ENCODE data around the gene ERFE.

Gene ERFE

DNA sequence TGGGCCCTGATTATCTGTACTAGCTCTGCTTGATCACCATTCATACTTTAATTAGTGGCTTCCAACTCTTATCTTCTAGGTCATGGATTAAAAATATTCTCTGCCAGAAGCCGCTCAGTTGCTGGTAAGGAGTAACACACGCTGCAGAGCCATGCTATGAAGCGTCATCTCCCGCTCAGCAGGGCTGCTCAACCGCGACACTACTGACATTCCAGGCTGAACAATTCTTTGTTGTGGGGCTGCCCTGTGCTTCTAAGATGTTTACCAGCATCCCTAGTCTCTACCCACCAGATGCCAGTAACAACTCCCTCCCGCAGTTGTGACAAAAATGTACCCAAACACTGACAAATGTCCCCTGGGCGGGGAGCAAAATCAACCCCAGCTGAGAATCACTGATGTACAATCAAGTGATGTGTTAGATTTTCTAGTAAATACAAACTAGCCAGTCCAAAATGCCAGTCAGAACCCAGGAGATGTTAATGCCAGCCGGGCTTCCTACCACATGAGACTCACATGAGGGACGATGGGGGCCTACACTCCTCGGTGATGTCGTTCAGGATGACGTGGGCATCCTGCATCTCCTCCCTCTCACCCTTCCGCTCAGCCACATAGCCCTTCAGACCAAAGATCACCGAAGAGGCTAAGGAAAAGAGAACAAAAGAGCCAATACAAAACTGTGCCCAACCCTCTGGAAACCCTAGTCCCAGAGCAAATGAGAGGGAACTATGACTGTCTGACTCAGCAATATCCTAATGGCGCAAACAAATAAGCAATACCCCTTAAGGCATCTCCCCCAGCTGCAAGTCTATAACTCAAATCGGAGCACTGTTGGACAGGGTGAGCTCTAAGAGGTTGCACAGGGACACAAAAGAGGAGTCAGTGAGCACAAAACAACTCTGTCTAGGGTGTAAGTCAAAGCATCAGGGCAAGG, 29.1 kb downstream of the ERFE start:
- Histone ChIP-seq H3K36me3 (ENCODE audit: control insufficient read depth in 1 of 2, insufficient read depth in 2 of 2, low read length in 2 of 2) (peaks cover 46 to 84% of the 10 kb centered on the region in 2 donors), H3K4me3 (ENCODE audit: low read depth in 1 of 2, low read length in 2 of 2) (no peak overlapping the region), H3K27ac (ENCODE audit: low read depth, low read length) (no peak overlapping the region), H3K9me3 (ENCODE audit: control insufficient read depth in 1 of 2, low read length in 2 of 2) (no peaks in the 10 kb centered on the region), H3K9ac (ENCODE audit: low read depth in 1 of 2, low read length in 2 of 2) (no peak overlapping the region), H3K27me3 (ENCODE audit: control insufficient read depth in 1 of 2, insufficient read depth in 2 of 2, low read length in 2 of 2) (no peaks in the 10 kb centered on the region), H3K4me1 (ENCODE audit: control insufficient read depth in 1 of 2, insufficient read depth in 2 of 2, low read length in 2 of 2) (no peaks in the 10 kb centered on the region)

DNA sequence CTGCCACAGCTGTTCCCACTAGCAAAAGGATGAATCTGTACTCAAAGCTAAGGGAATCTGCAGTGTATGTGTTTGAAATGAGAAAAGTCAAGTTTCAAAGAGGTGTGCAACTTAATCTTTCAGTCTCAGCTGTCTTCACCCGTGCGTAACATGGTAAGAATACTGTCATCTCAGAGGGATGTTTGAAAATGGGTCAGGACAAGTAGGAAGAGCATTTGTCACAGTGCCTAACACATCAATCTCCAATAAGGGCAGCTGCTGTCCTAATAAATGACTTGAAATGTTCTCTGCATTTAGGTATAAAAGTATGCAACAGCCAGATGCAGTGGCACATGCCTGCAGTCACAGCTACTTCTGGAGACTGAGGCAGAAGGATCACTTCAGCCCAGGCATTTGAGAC, 31.7 kb downstream of the ERFE start:
- Histone ChIP-seq H3K27me3 (ENCODE audit: control insufficient read depth in 1 of 2, insufficient read depth in 2 of 2, low read length in 2 of 2) (no peaks in the 10 kb centered on the region), H3K9me3 (ENCODE audit: control insufficient read depth in 1 of 2, low read length in 2 of 2) (no peaks in the 10 kb centered on the region), H3K36me3 (ENCODE audit: control insufficient read depth in 1 of 2, insufficient read depth in 2 of 2, low read length in 2 of 2) (peaks cover 44 to 76% of the 10 kb centered on the region in 2 donors), H3K9ac (ENCODE audit: low read depth in 1 of 2, low read length in 2 of 2) (no peak overlapping the region), H3K4me3 (ENCODE audit: low read depth in 1 of 2, low read length in 2 of 2) (no peak overlapping the region), H3K27ac (ENCODE audit: low read depth, low read length) (no peak overlapping the region), H3K4me1 (ENCODE audit: control insufficient read depth in 1 of 2, insufficient read depth in 2 of 2, low read length in 2 of 2) (no peaks in the 10 kb centered on the region)

- Histone ChIP-seq H3K4me1 (ENCODE audit: control insufficient read depth in 1 of 2, insufficient read depth in 2 of 2, low read length in 2 of 2) (peaks cover 27 to 31% of the 10 kb centered on the region in 2 donors), H3K9ac (ENCODE audit: low read depth in 1 of 2, low read length in 2 of 2) (peak overlapping the region; percentile 65 to 70), H3K4me3 (ENCODE audit: low read depth in 1 of 2, low read length in 2 of 2) (peak overlapping the region; percentile 77 to 82), H3K27me3 (ENCODE audit: control insufficient read depth in 1 of 2, insufficient read depth in 2 of 2, low read length in 2 of 2) (no peaks in the 10 kb centered on the region), H3K36me3 (ENCODE audit: control insufficient read depth in 1 of 2, insufficient read depth in 2 of 2, low read length in 2 of 2) (no peaks in the 10 kb centered on the region), H3K27ac (ENCODE audit: low read depth, low read length) (peak overlapping the region; percentile 76), H3K9me3 (ENCODE audit: control insufficient read depth in 1 of 2, low read length in 2 of 2) (no peaks in the 10 kb centered on the region)
Observed at GRCh38 chr2:238202326-238203093, 43.7 kb downstream of the ERFE start.

DNA sequence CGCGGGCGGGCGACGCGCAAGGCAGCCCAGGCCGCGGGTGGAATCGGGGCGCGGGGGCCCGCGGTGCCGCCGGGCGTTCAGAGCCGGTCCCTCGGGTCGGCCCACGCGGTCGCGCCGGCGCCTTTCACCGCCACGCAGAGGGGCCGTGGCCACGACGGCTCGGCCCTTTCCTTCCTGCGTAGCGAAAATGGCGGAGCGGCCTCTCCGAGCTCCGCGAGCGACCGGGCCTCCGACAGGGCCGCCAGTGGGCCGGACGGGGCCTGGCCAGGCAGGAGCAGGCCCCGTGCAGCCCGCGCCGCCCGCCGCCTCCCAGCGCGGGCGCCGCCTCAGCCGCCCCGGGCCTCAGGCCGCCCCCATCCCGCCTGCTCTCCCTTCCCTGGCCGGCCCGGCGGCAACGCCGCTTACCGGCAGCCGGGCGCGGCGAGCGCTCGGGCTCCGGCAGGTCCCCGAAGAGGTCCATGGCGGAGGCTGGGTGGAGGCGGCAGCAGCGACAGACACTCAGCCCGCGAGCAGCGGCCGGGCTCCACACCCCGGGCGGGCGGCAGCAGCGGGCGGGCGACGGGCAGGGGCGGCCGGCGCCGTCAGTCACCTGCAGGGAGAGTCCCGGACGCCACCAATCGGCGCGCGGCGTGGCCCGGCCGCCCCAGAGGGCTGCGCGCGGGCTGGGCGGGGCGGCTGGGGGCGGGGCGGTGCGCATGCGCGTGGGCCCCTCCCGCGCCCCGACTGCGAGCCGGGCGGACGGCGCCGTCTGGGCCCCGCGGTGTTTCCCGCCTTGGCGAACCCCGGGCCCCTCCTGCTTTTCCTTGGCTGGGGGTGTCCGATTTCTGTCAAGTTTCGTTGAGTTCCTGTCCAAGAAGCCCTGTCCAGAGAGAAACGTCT, 44.6 kb downstream of the ERFE start, which contains the start of gene ILKAP:
ILKAP (minus strand) TSS at position 602 of the 879 bp plus-strand sequence; CDS start at position 460, 142 bp downstream.
- no peaks in the 10 kb centered on the region for H3K36me3 ChIP-seq (ENCODE audit: control insufficient read depth in 1 of 2, insufficient read depth in 2 of 2, low read length in 2 of 2)
- H3K4me1 ChIP-seq (ENCODE audit: control insufficient read depth in 1 of 2, insufficient read depth in 2 of 2, low read length in 2 of 2): peaks cover 27% of the 10 kb centered on the region in 2 donors
- H3K4me3 ChIP-seq (ENCODE audit: low read depth in 1 of 2, low read length in 2 of 2): peak within 1 kb of the TSS; percentile 77 to 82
- no peaks in the 10 kb centered on the region for H3K9me3 ChIP-seq (ENCODE audit: control insufficient read depth in 1 of 2, low read length in 2 of 2)
- H3K27me3 ChIP-seq (ENCODE audit: control insufficient read depth in 1 of 2, insufficient read depth in 2 of 2, low read length in 2 of 2): no peaks in the 10 kb centered on the region
- peak within 1 kb of the TSS; percentile 70 to 78 for H3K9ac ChIP-seq (ENCODE audit: low read depth in 1 of 2, low read length in 2 of 2)
- H3K27ac ChIP-seq (ENCODE audit: low read depth, low read length): peak within 1 kb of the TSS; percentile 76

DNA sequence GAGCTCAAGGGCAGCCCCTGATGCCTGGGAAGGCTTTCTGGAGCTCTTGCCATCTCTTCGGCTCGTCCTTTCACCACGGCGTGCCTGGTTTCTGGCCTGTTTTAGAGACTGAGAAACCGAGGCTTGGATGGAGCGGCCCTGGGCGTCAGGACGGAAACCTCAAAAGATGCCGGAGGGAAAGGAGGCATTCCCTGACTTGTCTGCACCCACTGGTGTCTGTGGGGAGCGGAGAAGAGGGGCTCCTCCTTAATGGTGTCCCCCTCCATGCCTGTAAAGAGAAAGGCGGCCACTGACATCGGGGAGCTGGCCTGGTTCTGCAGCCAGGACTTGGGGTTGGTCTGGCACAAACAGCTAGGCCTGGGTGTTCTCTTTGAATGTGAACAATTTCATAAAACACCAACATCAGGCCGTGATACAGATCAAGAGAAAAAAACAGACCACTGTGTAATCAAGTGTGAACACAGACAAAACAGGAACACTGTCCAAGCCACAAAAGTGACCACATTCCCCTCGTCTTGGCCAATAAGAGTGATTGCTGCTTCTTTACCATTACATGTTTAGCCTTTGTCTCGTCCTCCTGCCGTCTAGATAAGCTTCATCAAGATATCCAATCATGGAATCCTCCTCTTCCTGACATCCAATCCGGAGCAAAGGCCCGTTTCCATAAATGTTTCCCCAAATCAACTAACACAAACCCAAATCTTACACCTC, 45.4 kb downstream of the ERFE start:
- Histone ChIP-seq H3K9ac (ENCODE audit: low read depth in 1 of 2, low read length in 2 of 2) (peak overlapping the region; percentile 55 to 78), H3K4me3 (ENCODE audit: low read depth in 1 of 2, low read length in 2 of 2) (peak overlapping the region; percentile 58 to 73), H3K27me3 (ENCODE audit: control insufficient read depth in 1 of 2, insufficient read depth in 2 of 2, low read length in 2 of 2) (no peaks in the 10 kb centered on the region), H3K9me3 (ENCODE audit: control insufficient read depth in 1 of 2, low read length in 2 of 2) (no peaks in the 10 kb centered on the region), H3K27ac (ENCODE audit: low read depth, low read length) (peak overlapping the region; percentile 63), H3K4me1 (ENCODE audit: control insufficient read depth in 1 of 2, insufficient read depth in 2 of 2, low read length in 2 of 2) (peaks cover 24 to 27% of the 10 kb centered on the region in 2 donors), H3K36me3 (ENCODE audit: control insufficient read depth in 1 of 2, insufficient read depth in 2 of 2, low read length in 2 of 2) (no peaks in the 10 kb centered on the region)

DNA sequence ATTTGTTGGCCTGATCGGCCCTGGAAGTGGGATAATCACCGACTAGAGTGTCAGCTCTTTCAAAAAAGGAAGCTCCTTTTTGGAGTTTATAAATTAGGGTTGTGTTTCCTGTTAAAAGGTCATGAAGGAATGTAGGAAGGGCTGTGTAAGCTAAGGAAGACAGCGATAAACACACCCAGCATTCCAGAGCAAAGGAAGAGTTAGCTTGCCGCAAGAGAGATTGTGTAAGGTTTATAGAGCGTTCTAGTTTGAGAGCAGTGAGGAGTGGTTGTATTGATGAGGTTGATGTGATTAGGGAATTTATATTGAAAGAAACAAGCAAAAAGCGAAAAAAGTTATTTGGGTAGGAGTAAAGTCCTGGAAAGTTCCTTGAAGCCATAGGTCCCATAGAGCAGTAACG, 48.2 kb downstream of the ERFE start:
- peaks cover 0 to 9% of the 10 kb centered on the region in 2 donors for H3K27me3 ChIP-seq (ENCODE audit: control insufficient read depth in 1 of 2, insufficient read depth in 2 of 2, low read length in 2 of 2)
- no peak overlapping the region for H3K9ac ChIP-seq (ENCODE audit: low read depth in 1 of 2, low read length in 2 of 2)
- no peak overlapping the region for H3K27ac ChIP-seq (ENCODE audit: low read depth, low read length)
- H3K36me3 ChIP-seq (ENCODE audit: control insufficient read depth in 1 of 2, insufficient read depth in 2 of 2, low read length in 2 of 2): no peaks in the 10 kb centered on the region
- no peaks in the 10 kb centered on the region for H3K9me3 ChIP-seq (ENCODE audit: control insufficient read depth in 1 of 2, low read length in 2 of 2)
- H3K4me1 ChIP-seq (ENCODE audit: control insufficient read depth in 1 of 2, insufficient read depth in 2 of 2, low read length in 2 of 2): peaks cover 10 to 11% of the 10 kb centered on the region in 2 donors
- no peak overlapping the region for H3K4me3 ChIP-seq (ENCODE audit: low read depth in 1 of 2, low read length in 2 of 2)

- H3K9ac ChIP-seq (ENCODE audit: low read depth in 1 of 2, low read length in 2 of 2): no peak overlapping the region
- no peak overlapping the region for H3K27ac ChIP-seq (ENCODE audit: low read depth, low read length)
- H3K4me1 ChIP-seq (ENCODE audit: control insufficient read depth in 1 of 2, insufficient read depth in 2 of 2, low read length in 2 of 2): peaks cover 0 to 5% of the 10 kb centered on the region in 2 donors
- H3K27me3 ChIP-seq (ENCODE audit: control insufficient read depth in 1 of 2, insufficient read depth in 2 of 2, low read length in 2 of 2): peaks cover 0 to 5% of the 10 kb centered on the region in 2 donors
- H3K36me3 ChIP-seq (ENCODE audit: control insufficient read depth in 1 of 2, insufficient read depth in 2 of 2, low read length in 2 of 2): no peaks in the 10 kb centered on the region
- H3K4me3 ChIP-seq (ENCODE audit: low read depth in 1 of 2, low read length in 2 of 2): no peak overlapping the region
- H3K9me3 ChIP-seq (ENCODE audit: control insufficient read depth in 1 of 2, low read length in 2 of 2): no peaks in the 10 kb centered on the region
Observed at GRCh38 chr2:238216651-238217184, 57.9 kb downstream of the ERFE start.
